GM18951 (cell line): ENCODE data around the gene PDCD10.

Experiments
- POLR2A ChIP-seq: IDR thresholded peaks from 4 replicates; pipeline ENCODE4 v1.6.1; 2011; ENCODE audit warnings: mild to moderate bottlenecking; ENCODE audit not compliant: insufficient read length, insufficient read depth; ENCODE audit errors: extremely low read depth
- in situ Hi-C: fragments of 300-500 bp; cut with MboI; formaldehyde crosslinking; loops from one replicate; pipeline ENCODE4 v1.12.0; 2022; ENCODE audit warnings: low sequenced_read_pairs, mixed read lengths, inconsistent platforms; ENCODE audit not compliant: unreplicated experiment

The PDCD10 gene

GRCh38 chr3:167650459-167650858, 84.2 kb downstream of the PDCD10 start:
- TF ChIP-seq POLR2A, result no peak
- in situ Hi-C loops, result no loop called here

GRCh38 chr3:167649746-167650145, 84.9 kb downstream of the PDCD10 start:
- no peak for TF ChIP-seq POLR2A
- in situ Hi-C loops, result no loop called here

GRCh38 chr3:167644611-167645010, 90.1 kb downstream of the PDCD10 start:
- in situ Hi-C loops, result no loop called here

More at GRCh38 chr3:167644611-167645010, 90.1 kb downstream of the PDCD10 start:
- no peak for TF ChIP-seq POLR2A
